CD14-positive monocyte (primary cell): ENCODE results near the gene HOXB4. TPM values are rescaled to one million over a fixed set of nuclear protein-coding genes. Genes with fewer than 3 reads are reported as not detected.

ENCODE experiments used
- DNase-seq, 3 donors: peaks; one replicate each; pipeline ENCODE4 v3.0.0-alpha.2; 2011 to 2022
- H2AFZ ChIP-seq: 2 replicates; pipeline ENCODE4 v1.6.0; 2012; ENCODE audit warnings: mild to moderate bottlenecking, low read depth, low read length, inconsistent platforms; ENCODE audit not compliant: insufficient read depth, poor library complexity, severe bottlenecking
- H3K27ac ChIP-seq, 2 donors: 1 replicate in 1 of 2; 2 replicates in 1 of 2; pipeline ENCODE4 v1.5.1; 2012 to 2013; ENCODE audit warnings: low read length in 2 of 2, control low read depth in 1 of 2, inconsistent platforms in 1 of 2, low read depth in 1 of 2, mild to moderate bottlenecking in 1 of 2
- H3K27me3 ChIP-seq, 2 donors: one replicate each; pipeline versions ENCODE4 v1.6.0 to v1.6.1; 2011 to 2013; ENCODE audit warnings: low read length in 2 of 2; ENCODE audit not compliant: control insufficient read depth in 2 of 2, insufficient read depth in 2 of 2
- H3K36me3 ChIP-seq, 2 donors: replicated peaks in 1 of 2; 1 replicate in 1 of 2; 2 replicates in 1 of 2; pipeline versions ENCODE4 v1.5.1 to v1.6.1; 2012 to 2013; ENCODE audit warnings: low read length in 2 of 2, control low read depth in 1 of 2, inconsistent platforms in 1 of 2, mild to moderate bottlenecking in 1 of 2; ENCODE audit not compliant: insufficient read depth in 2 of 2, control insufficient read depth in 1 of 2
- H3K4me1 ChIP-seq, 2 donors: 1 replicate in 1 of 2; 2 replicates in 1 of 2; pipeline versions ENCODE4 v1.5.1 to v1.6.1; 2012 to 2013; ENCODE audit warnings: low read length in 2 of 2, control low read depth in 1 of 2, inconsistent platforms in 1 of 2, mild to moderate bottlenecking in 1 of 2, moderate library complexity in 1 of 2; ENCODE audit not compliant: insufficient read depth in 2 of 2, control insufficient read depth in 1 of 2
- H3K4me2 ChIP-seq: replicated peaks from 2 replicates; pipeline ENCODE3; 2012; ENCODE audit warnings: low read length, moderate library complexity, mild to moderate bottlenecking; ENCODE audit not compliant: poor library complexity, severe bottlenecking; ENCODE audit errors: extremely low read depth
- H3K4me3 ChIP-seq, 3 experiments: fragments of 200-600 bp in 1 of 3; sonication (generic) in 1 of 3; replicated peaks in 1 of 3; 1 replicate in 2 of 3; 2 replicates in 1 of 3; pipeline ENCODE4 v1.5.1; 2011 to 2013; ENCODE audit warnings: low read length in 3 of 3, mild to moderate bottlenecking in 3 of 3, control low read depth in 2 of 3, low read depth in 2 of 3, inconsistent platforms in 1 of 3, moderate library complexity in 1 of 3
- H3K79me2 ChIP-seq: 2 replicates; pipeline ENCODE4 v1.6.0; 2012; ENCODE audit warnings: mild to moderate bottlenecking, control low read depth, inconsistent platforms, low read length, moderate library complexity; ENCODE audit not compliant: insufficient read depth
- H3K9ac ChIP-seq: 2 replicates; pipeline ENCODE4 v1.6.0; 2017; ENCODE audit warnings: low read length, mild to moderate bottlenecking; ENCODE audit not compliant: insufficient read depth, poor library complexity, severe bottlenecking
- H3K9me3 ChIP-seq, 2 donors: replicated peaks in 1 of 2; 1 replicate in 1 of 2; 2 replicates in 1 of 2; pipeline versions ENCODE4 v1.5.1 to v1.6.1; 2012 to 2013; ENCODE audit warnings: low read length in 2 of 2, control low read depth in 1 of 2; ENCODE audit not compliant: control insufficient read depth in 1 of 2, insufficient read depth in 1 of 2
- H4K20me1 ChIP-seq: 2 replicates; pipeline ENCODE4 v1.6.0; 2012; ENCODE audit warnings: mild to moderate bottlenecking, low read length, control low read depth, moderate library complexity; ENCODE audit not compliant: insufficient read depth
- H3K27ac Mint-ChIP-seq, 7 donors: one replicate each; pipeline ENCODE4 v1.8.0; 2020; ENCODE audit warnings: mild to moderate bottlenecking in 7 of 7, mixed read lengths in 7 of 7, moderate library complexity in 6 of 7, inconsistent platforms in 2 of 7
- H3K27me3 Mint-ChIP-seq, 3 donors: one replicate each; pipeline ENCODE4 v1.8.0; 2021 to 2022; ENCODE audit warnings: low read depth in 3 of 3, mild to moderate bottlenecking in 3 of 3, mixed read lengths in 3 of 3, moderate library complexity in 3 of 3, inconsistent platforms in 1 of 3
- H3K36me3 Mint-ChIP-seq, 2 donors: one replicate each; pipeline ENCODE4 v1.8.0; 2020; ENCODE audit warnings: mixed read lengths in 2 of 2, inconsistent platforms in 1 of 2, mild to moderate bottlenecking in 1 of 2
- H3K4me1 Mint-ChIP-seq: one replicate; pipeline ENCODE4 v1.8.0; 2020; ENCODE audit warnings: mild to moderate bottlenecking, mixed read lengths
- H3K4me3 Mint-ChIP-seq, 2 donors: one replicate each; pipeline ENCODE4 v1.8.0; 2020; ENCODE audit warnings: mild to moderate bottlenecking in 2 of 2, mixed read lengths in 2 of 2, moderate library complexity in 1 of 2
- H3K9me3 Mint-ChIP-seq, 7 donors: one replicate each; pipeline ENCODE4 v1.8.0; 2020 to 2022; ENCODE audit warnings: mixed read lengths in 7 of 7, mild to moderate bottlenecking in 6 of 7, moderate library complexity in 6 of 7, inconsistent platforms in 2 of 7
- CTCF ChIP-seq: fragments of 200-600 bp; IDR thresholded peaks from one replicate; pipeline ENCODE4 v1.8.0; 2022; ENCODE audit warnings: antibody characterized with exemption, mild to moderate bottlenecking
- WGBS: methylation state at CpG from one replicate; pipeline ENCODE4 v1.1.5; 2013; ENCODE audit warnings: missing lambda C conversion rate; ENCODE audit not compliant: insufficient coverage; 5-methylcytosine and 5-hydroxymethylcytosine counted together
- intact Hi-C, 2 donors: fragments of 100-400 bp; cut with micrococcal nuclease; formaldehyde crosslinking; loops; one replicate each; pipeline versions ENCODE4 v1.15.0 to v1.15.1; 2023
- polyA plus RNA-seq, 3 donors: library from polyadenylated mRNA; depleted of rRNA in 1 of 3; unstranded in 2 of 3; stranded (reverse) in 1 of 3; fragments of 300-500 nt in 2 of 3; fragments of >200 nt in 1 of 3; fragmentation: Illumina TruSeq in 2 of 3; gene quantifications; 1 replicate in 2 of 3; 2 replicates in 1 of 3; pipeline ENCODE4 v1.2.3, GENCODE V29; 2012 to 2021

The HOXB4 gene
- polyA plus RNA-seq, 3 donors: 0.16 TPM; not detected in 2

- H3K27ac Mint-ChIP-seq: no peak overlapping the region
- intact Hi-C loops: no loop called here
Measured at GRCh38 chr17:48588074-48588415, 9.9 kb upstream of the HOXB4 start.

GRCh38 chr17:48587276-48588073 lies 9.3 kb upstream of the HOXB4 start:
- H4K20me1 ChIP-seq: no peaks in the 10 kb centered on the region
- Mint-ChIP-seq H3K27me3 (peaks cover 99 to 100% (median 100%) of the 10 kb centered on the region in 3 donors), H3K27ac (no peak overlapping the region), H3K4me1 (peaks cover 50% of the 10 kb centered on the region), H3K4me3 (peak overlapping the region in 1 of 2 donors; percentile 99), H3K36me3 (peaks cover 11 to 44% of the 10 kb centered on the region in 2 donors), H3K9me3 (peaks cover 0 to 30% (median 16%) of the 10 kb centered on the region in 7 donors)
- H3K9me3 ChIP-seq: peaks cover 0 to 20% of the 10 kb centered on the region in 2 donors
- no peak for TF ChIP-seq CTCF
- H3K4me3 ChIP-seq: no peak overlapping the region
- no peak for DNase-seq
- no peaks in the 10 kb centered on the region for H3K79me2 ChIP-seq
- peaks cover 30 to 44% of the 10 kb centered on the region in 2 donors for H3K4me1 ChIP-seq
- no peak overlapping the region for H3K9ac ChIP-seq
- H2AFZ ChIP-seq: no peak overlapping the region
- 47% methylated on average over 2 of the region's 5 CpGs for WGBS
- H3K4me2 ChIP-seq: no peak overlapping the region
- no peaks in the 10 kb centered on the region for H3K36me3 ChIP-seq
- intact Hi-C loops: no loop called here
- H3K27ac ChIP-seq: no peak overlapping the region
- peaks cover 91 to 99% of the 10 kb centered on the region in 2 donors for H3K27me3 ChIP-seq

More at GRCh38 chr17:48588074-48588415, 9.9 kb upstream of the HOXB4 start:
- WGBS: 11% methylated on average over 1 of the region's 2 CpGs
- no peak overlapping the region for H3K27ac ChIP-seq
- Mint-ChIP-seq H3K4me1 (peaks cover 51% of the 10 kb centered on the region), H3K9me3 (peaks cover 0 to 30% (median 16%) of the 10 kb centered on the region in 7 donors), H3K4me3 (peak overlapping the region in 1 of 2 donors; percentile 99), H3K27me3 (peaks cover 99 to 100% (median 100%) of the 10 kb centered on the region in 3 donors), H3K36me3 (peaks cover 8 to 44% of the 10 kb centered on the region in 2 donors)
- H3K36me3 ChIP-seq: no peaks in the 10 kb centered on the region
- no peak overlapping the region for H2AFZ ChIP-seq
- no peak for TF ChIP-seq CTCF
- peaks cover 91 to 99% of the 10 kb centered on the region in 2 donors for H3K27me3 ChIP-seq
- H3K4me2 ChIP-seq: no peak overlapping the region
- H3K9me3 ChIP-seq: peaks cover 0 to 16% of the 10 kb centered on the region in 2 donors
- H3K4me3 ChIP-seq: no peak overlapping the region
- no peak overlapping the region for H3K9ac ChIP-seq
- H3K4me1 ChIP-seq: peaks cover 30 to 42% of the 10 kb centered on the region in 2 donors
- DNase-seq: no peak
- H4K20me1 ChIP-seq: no peaks in the 10 kb centered on the region
- no peaks in the 10 kb centered on the region for H3K79me2 ChIP-seq
